ENCODE measurements around the gene SMAD4. TPM values are rescaled to one million over a fixed set of nuclear protein-coding genes. Genes with fewer than 3 reads are reported as not detected.

SMAD4 gene
- total and polyA plus RNA-seq, 4 donors, result 12.5 to 143 (median 60.6) TPM

GRCh38 chr18:51123936-51124486, 94.0 kb downstream of the SMAD4 start:
- no peaks in the 10 kb centered on the region for H3K4me1 ChIP-seq (ENCODE audit: control insufficient read depth in 5 of 5, insufficient read depth in 5 of 5, low read length in 5 of 5)
- H3K36me3 ChIP-seq (ENCODE audit: control insufficient read depth in 4 of 4, insufficient read depth in 4 of 4, low read length in 4 of 4), result no peaks in the 10 kb centered on the region
- DNase-seq, result no peak
- H3K27me3 ChIP-seq (ENCODE audit: control insufficient read depth in 3 of 3, insufficient read depth in 3 of 3, low read length in 2 of 3), result no peaks in the 10 kb centered on the region
- H3K9me3 ChIP-seq (ENCODE audit: control insufficient read depth in 4 of 4, insufficient read depth in 3 of 4, low read length in 3 of 4), result peaks cover 0 to 2% (median 0%) of the 10 kb centered on the region in 4 donors
- 82 to 89% methylated on average over 10 of the region's 10 CpGs for WGBS, 2 donors
- H3K27ac ChIP-seq (ENCODE audit: low read depth in 1 of 2, low read length in 1 of 2), result no peak overlapping the region
- H3K4me3 ChIP-seq, result no peak overlapping the region
- no peak for ATAC-seq (ENCODE audit: insufficient read depth, low FRiP score)
- TF ChIP-seq, protein P1, sequence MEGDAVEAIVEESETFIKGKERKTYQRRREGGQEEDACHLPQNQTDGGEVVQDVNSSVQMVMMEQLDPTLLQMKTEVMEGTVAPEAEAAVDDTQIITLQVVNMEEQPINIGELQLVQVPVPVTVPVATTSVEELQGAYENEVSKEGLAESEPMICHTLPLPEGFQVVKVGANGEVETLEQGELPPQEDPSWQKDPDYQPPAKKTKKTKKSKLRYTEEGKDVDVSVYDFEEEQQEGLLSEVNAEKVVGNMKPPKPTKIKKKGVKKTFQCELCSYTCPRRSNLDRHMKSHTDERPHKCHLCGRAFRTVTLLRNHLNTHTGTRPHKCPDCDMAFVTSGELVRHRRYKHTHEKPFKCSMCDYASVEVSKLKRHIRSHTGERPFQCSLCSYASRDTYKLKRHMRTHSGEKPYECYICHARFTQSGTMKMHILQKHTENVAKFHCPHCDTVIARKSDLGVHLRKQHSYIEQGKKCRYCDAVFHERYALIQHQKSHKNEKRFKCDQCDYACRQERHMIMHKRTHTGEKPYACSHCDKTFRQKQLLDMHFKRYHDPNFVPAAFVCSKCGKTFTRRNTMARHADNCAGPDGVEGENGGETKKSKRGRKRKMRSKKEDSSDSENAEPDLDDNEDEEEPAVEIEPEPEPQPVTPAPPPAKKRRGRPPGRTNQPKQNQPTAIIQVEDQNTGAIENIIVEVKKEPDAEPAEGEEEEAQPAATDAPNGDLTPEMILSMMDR (IDR thresholded peaks at IDR 0.05; ENCODE audit: control extremely low read depth, extremely low read depth), result no peak
- H3K9ac ChIP-seq (ENCODE audit: insufficient read depth in 1 of 2, low read length in 2 of 2), result no peak overlapping the region

- H3K4me1 ChIP-seq (ENCODE audit: control insufficient read depth in 5 of 5, insufficient read depth in 5 of 5, low read length in 5 of 5), result no peaks in the 10 kb centered on the region
- WGBS, 2 donors, result 90 to 91% methylated on average over 2 of the region's 2 CpGs
- no peak for ATAC-seq (ENCODE audit: insufficient read depth, low FRiP score)
These were observed 96.0 kb downstream of the SMAD4 start for GRCh38 chr18:51125976-51126375.

DNA sequence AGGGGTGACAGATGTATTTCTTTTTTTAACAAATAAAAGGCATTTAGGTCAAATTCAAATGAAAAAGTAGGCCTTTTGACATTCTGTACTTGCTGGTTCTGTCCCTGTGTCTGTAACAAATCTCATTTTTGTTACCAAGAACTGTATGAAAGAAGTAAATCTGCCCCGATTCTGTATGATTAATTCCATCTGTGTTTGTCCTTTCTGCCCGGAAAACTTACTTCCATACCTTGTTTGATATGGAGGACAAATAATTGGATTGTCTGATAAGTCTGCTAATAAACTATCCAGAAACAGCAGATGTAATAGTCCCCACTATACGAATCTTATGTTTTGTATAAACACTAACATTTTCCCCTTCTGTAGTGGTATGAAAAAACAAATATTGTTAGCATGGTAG, 97.7 kb downstream of the SMAD4 start:
- no peak overlapping the region for H3K27ac ChIP-seq (ENCODE audit: low read depth in 1 of 2, low read length in 1 of 2)
- no peak for ATAC-seq (ENCODE audit: insufficient read depth, low FRiP score)
- H3K9ac ChIP-seq (ENCODE audit: insufficient read depth in 1 of 2, low read length in 2 of 2), result no peak overlapping the region
- no peak for DNase-seq
- H3K4me1 ChIP-seq (ENCODE audit: control insufficient read depth in 5 of 5, insufficient read depth in 5 of 5, low read length in 5 of 5), result no peaks in the 10 kb centered on the region
- H3K9me3 ChIP-seq (ENCODE audit: control insufficient read depth in 4 of 4, insufficient read depth in 3 of 4, low read length in 3 of 4), result no peaks in the 10 kb centered on the region
- no peaks in the 10 kb centered on the region for H3K27me3 ChIP-seq (ENCODE audit: control insufficient read depth in 3 of 3, insufficient read depth in 3 of 3, low read length in 2 of 3)
- TF ChIP-seq, protein P1 (IDR thresholded peaks at IDR 0.05; ENCODE audit: control extremely low read depth, extremely low read depth), result no peak
- WGBS, 2 donors, result 86 to 88% methylated on average over 3 of the region's 3 CpGs
- H3K4me3 ChIP-seq, result no peak overlapping the region
- no peaks in the 10 kb centered on the region for H3K36me3 ChIP-seq (ENCODE audit: control insufficient read depth in 4 of 4, insufficient read depth in 4 of 4, low read length in 4 of 4)

More at GRCh38 chr18:51125976-51126375, 96.0 kb downstream of the SMAD4 start:
- Histone ChIP-seq H3K36me3 (ENCODE audit: control insufficient read depth in 4 of 4, insufficient read depth in 4 of 4, low read length in 4 of 4) (no peaks in the 10 kb centered on the region), H3K27me3 (ENCODE audit: control insufficient read depth in 3 of 3, insufficient read depth in 3 of 3, low read length in 2 of 3) (no peaks in the 10 kb centered on the region), H3K4me3 (no peak overlapping the region), H3K27ac (ENCODE audit: low read depth in 1 of 2, low read length in 1 of 2) (no peak overlapping the region), H3K9me3 (ENCODE audit: control insufficient read depth in 4 of 4, insufficient read depth in 3 of 4, low read length in 3 of 4) (no peaks in the 10 kb centered on the region), H3K9ac (ENCODE audit: insufficient read depth in 1 of 2, low read length in 2 of 2) (no peak overlapping the region)
- TF ChIP-seq, protein P1 (IDR thresholded peaks at IDR 0.05; ENCODE audit: control extremely low read depth, extremely low read depth), result no peak
- DNase-seq, result no peak

- Histone ChIP-seq H3K9me3 (ENCODE audit: control insufficient read depth in 4 of 4, insufficient read depth in 3 of 4, low read length in 3 of 4) (no peaks in the 10 kb centered on the region), H3K4me1 (ENCODE audit: control insufficient read depth in 5 of 5, insufficient read depth in 5 of 5, low read length in 5 of 5) (no peaks in the 10 kb centered on the region), H3K9ac (ENCODE audit: insufficient read depth in 1 of 2, low read length in 2 of 2) (no peak overlapping the region), H3K36me3 (ENCODE audit: control insufficient read depth in 4 of 4, insufficient read depth in 4 of 4, low read length in 4 of 4) (no peaks in the 10 kb centered on the region), H3K27me3 (ENCODE audit: control insufficient read depth in 3 of 3, insufficient read depth in 3 of 3, low read length in 2 of 3) (no peaks in the 10 kb centered on the region), H3K4me3 (no peak overlapping the region), H3K27ac (ENCODE audit: low read depth in 1 of 2, low read length in 1 of 2) (no peak overlapping the region)
- DNase-seq, result no peak
- WGBS, 2 donors, result 81% methylated on average over 4 of the region's 4 CpGs
- TF ChIP-seq, protein P1 (IDR thresholded peaks at IDR 0.05; ENCODE audit: control extremely low read depth, extremely low read depth), result no peak
- ATAC-seq (ENCODE audit: insufficient read depth, low FRiP score), result no peak
These were observed 98.5 kb downstream of the SMAD4 start for GRCh38 chr18:51128533-51128932.

Data from lung (tissue), 12 donors.